NCI-H2196 (cell line): ENCODE measurements around the gene SLIT1.
"Not testable (repeated sequence)": the region's sequence is repeated elsewhere in the genome, so short reads cannot be mapped to it uniquely, and the experiment has no call there.

ENCODE experiments used
- DNase-seq: peaks from one replicate; lab custom pipeline; 2025; ENCODE audit not compliant: unreplicated experiment; lab: John Stamatoyannopoulos, UW

SLIT1 gene

DNA sequence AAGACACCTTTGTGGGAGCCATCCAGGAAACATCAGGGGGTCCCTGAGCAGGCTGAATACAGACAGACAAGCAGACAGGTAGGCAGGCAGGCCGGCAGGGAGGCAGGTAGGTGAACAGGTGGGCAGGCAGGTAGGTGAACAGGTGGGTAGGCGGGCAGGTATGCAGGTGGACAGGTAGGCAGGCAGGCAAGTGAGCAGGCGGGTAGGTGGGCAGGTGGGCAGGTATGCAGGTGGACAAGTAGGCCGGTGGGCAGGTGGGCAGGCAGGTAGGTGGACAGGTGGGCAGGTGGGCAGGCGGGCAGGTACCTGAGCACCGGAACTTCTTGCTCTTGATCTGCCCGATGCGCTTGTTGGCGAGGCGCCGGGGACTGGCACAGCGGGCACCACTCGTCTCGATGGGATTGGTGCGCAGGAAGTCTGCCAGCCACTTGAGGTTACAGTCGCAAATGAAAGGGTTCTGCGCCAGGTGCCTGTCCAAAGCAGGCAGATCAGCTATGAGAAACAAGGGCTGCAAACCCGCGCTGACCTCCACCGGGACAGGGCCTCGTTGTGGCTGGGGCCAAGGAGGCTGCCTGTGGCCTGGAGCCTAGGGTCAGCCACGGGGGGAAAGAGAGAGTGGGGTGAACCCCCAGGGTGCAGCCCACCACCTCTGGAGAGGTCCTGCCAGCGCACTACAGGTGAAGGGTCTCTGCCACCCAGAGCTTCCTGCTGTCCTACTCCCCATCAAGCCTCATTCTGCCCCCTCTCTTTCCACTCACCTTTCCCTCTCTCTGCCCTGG lies 136.9 kb downstream of the SLIT1 start:
- peak; percentile 57 for DNase-seq

- DNase-seq: no peak
Observed at GRCh38 chr10:97047788-97048187, 138.0 kb downstream of the SLIT1 start.

GRCh38 chr10:97047083-97047736 lies 138.5 kb downstream of the SLIT1 start:
- no peak for DNase-seq

DNA sequence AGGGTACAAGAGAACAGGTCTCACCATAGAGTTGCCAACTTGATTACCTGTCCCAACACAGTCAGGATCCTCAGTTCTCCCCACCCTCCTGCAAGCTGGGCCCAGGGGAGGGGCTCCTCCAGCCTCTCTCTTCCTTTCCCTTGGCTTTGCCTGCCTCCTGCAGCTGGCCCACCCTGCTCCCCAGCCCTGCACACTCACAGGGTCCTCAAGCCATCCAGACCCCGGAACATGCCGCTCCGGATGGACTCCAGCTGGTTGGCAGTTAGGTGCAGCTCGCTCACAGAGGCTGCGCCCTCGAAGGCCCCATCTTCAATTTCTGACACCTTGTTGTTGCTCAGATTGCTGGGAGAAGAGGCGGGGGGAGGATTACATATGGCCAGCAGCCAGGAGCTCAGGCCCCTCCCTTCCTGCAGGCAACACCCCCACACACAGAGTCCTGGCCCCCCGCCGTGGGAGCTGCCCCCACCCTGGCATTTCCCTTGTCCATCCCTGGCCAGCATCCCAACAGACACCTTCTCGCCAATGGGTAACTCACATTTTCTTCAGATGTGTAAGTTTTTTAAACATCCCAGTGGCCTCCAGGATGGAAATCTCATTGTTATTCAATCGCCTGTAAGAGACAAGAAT lies 139.2 kb downstream of the SLIT1 start:
- DNase-seq: no peak

DNA sequence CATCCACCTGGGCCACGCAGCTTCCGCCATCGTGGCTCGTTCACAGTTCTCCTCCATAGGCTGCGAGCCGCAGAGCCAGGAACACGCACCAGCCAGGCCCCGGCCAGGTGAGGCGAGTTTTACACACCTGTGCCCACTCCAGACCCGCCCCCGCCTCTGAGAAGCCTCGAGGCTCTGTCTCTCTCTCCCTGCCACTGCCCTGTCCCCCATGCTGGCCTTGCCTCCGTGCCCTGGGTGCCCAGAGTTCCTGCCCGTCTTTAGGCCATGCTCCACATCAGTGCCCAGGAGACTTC lies 142.2 kb downstream of the SLIT1 start:
- no peak for DNase-seq

DNA sequence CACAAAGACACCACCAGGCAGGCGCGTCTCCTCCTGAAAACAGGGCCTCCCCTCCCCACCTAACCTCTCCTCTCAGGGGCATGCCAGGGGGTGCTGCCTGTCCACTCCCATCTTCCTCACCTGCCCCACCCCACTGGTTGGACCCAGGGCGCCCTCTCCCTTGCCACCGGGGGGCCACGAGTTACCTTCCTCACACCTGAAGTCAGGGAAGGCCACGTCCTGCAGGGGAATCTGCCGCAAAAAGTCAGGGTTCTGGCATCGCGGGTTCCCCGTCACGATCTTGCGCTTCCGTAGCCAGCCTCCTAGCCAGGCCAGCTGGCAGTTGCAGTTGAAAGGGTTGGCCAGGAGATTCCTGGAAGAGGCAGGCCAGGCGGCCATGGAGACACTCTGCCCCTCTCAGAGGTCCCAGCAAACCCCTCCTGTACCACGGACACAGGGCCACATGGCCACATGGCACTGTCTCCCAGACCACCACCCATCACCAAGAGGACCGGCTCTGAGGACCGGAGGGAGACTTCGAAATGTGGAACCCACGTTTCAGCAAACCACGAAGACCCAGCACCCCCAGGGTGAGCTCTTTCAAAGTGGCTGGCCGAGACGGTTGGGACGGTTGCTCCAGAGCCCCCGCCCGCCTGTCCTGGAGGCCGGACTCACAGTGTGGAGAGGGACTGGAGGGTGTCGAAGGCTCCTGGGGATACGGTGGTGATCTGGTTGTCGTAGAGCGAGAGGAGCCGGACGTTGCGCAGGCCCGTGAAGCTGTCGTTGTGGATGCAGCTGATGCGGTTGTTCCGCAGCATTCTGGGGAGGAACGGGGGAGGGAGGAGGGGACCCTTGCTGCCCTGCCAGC lies 142.8 kb downstream of the SLIT1 start:
- DNase-seq: no peak

DNA sequence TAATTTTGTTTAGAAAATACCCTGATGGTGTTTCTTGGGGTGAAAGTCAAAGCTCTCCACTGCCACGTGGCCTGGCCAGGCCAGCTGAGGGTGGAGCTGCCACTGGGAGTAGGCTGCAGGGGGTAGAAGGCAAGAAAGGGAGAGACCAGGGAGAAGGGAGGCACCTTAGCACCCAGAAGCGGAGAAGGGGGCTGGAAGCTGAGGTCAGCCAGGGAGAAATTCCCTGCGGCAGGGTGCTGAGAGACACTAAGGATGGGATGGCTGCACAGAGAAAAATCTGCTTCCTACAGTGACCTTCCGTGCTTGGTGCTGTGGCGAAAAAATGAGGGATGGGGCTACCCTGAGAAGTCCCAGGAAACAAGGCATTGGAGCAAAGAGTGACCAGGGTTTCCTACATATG lies 143.7 kb downstream of the SLIT1 start:
- DNase-seq: no peak

DNA sequence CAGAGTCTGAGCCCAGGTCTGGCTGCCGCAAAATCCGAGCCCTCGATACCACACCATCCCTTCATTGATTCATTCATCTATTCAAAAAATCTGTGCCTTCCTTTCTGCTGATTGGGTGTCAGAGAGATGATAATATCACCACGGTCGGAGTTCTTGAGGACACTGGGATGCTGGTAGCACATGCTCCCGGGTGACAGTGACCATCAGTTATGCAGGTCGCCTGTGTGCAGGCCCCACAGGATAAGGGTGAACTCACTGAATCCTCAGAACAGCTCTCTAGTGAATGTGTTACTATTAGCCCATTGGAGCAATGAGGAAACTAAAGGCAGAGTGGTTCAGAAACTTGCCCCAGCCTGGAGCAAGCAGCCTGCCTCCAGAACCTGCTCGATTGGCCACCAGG lies 145.1 kb downstream of the SLIT1 start:
- DNase-seq: no peak

GRCh38 chr10:97040248-97040584 lies 145.5 kb downstream of the SLIT1 start:
- no peak for DNase-seq

DNA sequence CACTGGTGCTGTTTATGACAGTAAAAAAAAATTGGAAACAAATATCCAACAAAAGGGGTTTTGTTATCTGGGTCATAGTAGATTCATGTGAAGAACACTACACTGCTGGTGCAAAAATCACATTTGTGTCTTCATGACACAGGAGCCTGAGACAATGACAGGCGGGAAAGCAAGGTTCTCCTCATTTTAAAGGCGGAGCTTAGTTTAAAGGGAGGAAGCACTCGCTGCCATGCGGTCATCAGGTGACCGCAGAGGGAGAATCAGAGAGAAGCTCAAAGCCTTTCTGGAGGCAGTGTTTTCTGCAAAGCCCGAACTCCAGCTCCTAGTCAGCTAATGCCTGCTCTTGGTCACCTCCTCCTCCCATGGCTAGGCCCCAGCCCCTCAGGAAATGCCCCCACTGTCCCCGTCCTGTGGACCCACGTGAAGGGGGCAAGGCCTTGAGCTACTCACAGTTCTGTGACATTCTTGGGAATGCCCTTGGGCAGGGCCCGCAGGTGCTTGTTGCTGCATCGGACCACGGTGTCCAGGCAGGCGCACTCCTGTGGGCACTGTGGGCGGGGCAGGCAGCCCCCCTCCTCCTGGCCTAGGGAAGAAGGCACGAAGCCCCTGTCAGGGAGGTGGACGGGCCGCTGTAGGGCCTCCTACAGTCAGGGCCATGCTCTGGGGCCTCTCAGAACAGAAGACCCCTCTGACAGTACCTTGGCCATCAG lies 146.1 kb downstream of the SLIT1 start:
- no peak for DNase-seq

GRCh38 chr10:97038688-97039087 lies 147.1 kb downstream of the SLIT1 start:
- no peak for DNase-seq

DNA sequence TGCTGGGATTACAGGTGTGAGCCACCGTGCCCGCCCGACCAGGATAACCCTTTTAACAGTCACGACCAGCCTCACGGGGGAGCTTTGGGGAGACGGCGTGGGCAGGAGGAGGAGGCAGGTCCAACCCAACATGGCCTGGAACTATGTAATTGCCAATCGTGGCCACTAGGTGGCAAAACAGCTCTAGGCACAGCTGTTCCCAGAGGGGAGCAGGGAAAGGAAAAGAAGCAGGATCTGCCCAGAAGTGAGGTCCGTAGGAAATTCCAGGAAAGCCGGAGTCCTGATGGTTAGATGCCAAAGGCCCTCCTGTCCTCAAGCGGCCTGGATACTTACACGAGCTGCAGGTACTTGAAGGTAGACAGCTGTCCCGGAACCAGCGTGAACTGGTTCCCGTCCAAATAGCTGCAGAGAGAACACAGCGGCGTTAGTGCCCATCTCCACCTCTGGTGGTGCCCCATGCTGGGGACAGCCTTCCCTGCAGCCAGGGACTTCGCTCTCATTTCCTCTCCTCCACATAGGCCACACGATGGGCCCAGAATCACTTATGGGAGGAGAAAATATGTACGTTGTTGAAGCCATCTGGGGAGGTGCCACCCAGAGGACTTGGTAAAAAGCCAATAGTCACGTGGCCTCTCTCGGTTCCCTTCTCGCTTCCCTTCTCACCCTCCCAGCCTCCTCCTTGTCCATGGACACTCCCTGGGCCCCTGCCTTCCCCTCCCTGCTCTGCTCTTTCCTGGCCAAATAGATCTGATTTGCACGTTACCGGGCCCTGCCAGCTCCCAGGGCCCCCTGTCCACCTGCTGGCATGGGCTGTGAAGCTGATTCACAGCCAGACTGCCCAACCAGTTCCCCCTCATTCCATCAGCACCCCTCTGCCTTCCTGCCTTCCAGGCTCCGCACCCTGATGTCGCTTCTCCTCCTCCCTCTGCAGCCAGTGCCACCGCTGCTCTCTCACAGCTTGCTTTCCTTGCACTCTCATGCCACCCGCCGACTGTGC lies 148.1 kb downstream of the SLIT1 start:
- peak; percentile 79 for DNase-seq

GRCh38 chr10:97034958-97035769 lies 150.6 kb downstream of the SLIT1 start:
- no peak for DNase-seq

GRCh38 chr10:97034301-97034700 lies 151.5 kb downstream of the SLIT1 start:
- no peak for DNase-seq

DNA sequence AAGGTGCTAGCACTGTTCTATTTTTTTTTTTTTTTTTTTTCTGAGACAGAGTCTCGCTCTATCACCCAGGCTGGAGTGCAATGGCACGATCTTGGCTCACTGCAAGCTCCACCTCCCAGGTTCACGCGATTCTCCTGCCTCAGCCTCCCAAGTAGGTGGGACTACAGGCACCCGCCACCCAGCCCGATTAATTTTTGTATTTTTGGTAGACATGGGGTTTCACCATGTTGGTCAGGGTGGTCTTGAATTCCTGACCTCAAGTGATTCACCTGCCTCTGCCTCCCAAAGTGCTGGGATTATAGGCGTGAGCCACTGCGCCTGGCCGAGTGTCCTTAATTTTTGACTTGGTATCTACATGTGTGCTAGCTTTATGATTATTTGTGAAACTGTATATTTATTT lies 151.9 kb downstream of the SLIT1 start:
- DNase-seq: not testable (repeated sequence)

GRCh38 chr10:97032624-97033023 lies 153.1 kb downstream of the SLIT1 start:
- no peak for DNase-seq

- DNase-seq: no peak
Observed at GRCh38 chr10:97031459-97031858, 154.3 kb downstream of the SLIT1 start.

- no peak for DNase-seq
Observed at GRCh38 chr10:97030894-97031293, 154.9 kb downstream of the SLIT1 start.

DNA sequence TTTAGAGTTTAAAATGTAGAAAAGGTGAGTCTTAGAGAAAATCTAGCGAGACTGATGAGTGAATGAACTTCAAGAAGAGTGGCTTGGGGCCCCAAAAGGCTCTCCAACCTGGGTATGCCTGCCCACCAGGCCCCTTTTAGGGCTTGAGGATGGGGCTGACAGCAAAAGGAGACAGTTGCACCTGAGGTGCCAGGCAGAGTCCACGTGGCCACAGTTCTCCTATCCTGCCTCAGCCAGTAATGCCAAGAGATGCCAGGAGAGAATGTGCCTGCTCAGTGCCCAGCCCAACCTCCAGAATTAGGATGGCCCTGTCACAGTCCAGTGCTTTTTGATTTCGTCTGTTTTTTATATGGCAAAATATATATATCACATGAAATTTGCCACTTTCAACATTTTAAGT lies 156.5 kb downstream of the SLIT1 start:
- no peak for DNase-seq
